DMS79 treated with DMSO at 0.1 percent for 48 hours (cell line): Measurements from ENCODE around the gene PIM3.
"Not testable (repeated sequence)": the region's sequence is repeated elsewhere in the genome, so short reads cannot be mapped to it uniquely, and the experiment has no call there.

ENCODE experiments used
- DNase-seq: peaks from one replicate; lab custom pipeline; 2025; lab: John Stamatoyannopoulos, UW

Gene PIM3

GRCh38 chr22:49968313-49968830 lies 7.8 kb downstream of the PIM3 start:
- no peak for DNase-seq

DNA sequence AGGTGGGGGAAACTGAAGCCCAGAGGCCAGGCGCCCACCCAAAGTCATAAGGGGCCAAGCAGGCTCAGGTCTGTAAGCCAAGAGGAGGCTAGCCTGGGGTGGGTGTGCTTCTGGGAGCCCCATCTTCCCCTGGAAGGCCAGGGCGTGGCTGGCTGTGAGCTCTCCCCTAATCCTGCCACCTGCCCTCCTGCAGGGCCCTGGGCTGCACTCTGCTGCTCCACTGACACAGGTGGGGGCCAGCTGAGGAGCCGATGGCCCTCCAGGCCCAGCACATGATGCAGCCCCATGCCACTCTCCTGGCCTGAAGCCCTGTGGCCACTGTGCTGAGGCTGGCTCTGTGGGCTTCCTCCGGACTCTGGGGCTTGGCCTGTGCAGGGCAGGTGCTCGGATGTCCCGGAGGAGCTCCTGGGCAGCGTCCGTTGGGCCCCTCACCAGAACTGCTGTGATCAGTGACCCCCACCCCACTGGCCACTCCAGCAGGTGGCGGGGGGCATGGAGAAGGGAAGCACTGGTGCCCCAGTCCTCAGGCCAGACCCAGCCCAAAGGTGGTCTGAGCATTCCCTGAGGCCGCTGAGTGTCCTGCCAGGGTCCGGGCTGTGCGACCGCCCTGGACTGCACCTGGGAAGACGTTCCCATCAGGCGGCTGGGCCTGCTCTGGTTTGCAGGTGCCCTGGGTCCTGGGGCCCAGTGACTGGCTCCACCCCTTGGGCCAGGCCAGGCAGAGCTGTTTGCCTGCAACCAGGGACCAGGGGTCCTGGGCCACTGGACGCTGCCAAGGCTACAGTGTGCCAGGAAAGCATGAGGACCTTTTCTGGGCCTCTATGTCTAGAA lies 8.5 kb downstream of the PIM3 start:
- DNase-seq = no peak

DNA sequence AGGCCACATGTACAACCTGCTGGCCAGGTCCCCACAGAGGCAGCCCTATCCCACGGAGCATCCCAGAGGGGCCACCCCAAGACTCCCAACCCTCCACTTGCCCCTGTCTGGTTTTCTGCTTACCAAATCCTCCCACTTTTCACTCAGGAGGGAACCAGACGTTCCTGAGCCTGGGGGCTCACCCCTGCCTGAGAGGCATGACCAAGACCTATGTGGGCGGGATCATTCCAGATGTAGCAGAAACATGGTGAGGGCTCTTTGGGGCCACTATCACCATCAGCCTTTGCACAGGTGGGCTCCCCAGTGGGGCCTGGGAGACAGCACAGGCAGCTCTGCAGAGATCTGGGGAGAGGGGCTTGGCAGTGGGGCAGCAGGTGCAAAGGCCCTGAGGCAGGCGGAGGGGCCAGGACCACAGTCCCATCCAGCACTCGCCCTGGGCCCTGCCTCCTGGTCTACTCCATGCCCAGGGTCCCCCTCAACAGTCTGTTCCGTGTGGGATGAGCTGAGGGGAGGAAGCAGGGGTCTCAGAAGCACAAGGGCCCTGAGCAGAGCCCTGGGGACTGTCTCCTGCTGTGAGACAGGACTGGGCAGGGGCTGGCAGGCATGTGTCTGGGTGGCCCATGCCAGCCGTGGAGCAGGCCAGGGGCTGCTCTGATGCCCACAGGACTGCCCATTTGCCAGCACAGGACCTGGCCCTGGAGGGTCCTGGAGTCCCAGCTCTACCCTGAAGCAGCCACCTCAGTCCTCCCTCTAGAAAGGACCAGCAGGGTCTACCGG lies 9.4 kb downstream of the PIM3 start:
- DNase-seq = no peak

DNA sequence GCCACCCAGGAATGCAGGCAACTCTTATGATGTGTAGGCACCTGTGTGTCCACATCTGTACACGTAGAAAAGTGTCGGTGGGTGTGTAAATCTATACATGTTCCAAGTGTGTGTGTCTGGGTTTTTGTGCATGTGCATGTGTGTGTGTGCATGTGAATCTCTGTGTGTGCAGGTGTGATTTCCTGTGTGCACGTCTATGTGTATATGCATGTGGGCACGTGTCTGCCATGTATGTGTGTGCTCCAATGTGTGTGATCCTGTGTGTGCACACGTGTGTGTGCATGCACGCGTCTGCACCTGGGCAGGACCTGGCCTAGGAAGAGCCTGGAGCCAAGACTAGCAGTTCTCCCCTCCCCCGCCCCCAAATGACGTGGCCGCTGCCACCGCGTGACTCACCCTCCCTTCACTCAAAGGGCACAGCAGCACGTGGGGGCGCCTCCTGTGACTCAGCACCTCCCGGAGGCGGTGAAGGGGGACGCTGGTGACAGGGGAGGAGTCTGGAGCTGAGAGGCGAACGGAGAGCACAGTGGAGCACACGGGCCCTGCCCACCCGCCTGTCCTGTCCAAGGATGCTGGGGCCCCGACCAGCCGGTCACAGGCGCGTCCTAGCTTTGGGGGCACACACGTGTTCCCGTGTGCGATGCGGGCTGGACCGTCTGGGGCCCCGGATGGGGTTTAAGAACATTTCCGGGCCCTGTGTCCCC lies 10.1 kb downstream of the PIM3 start:
- DNase-seq = peak; percentile 74

GRCh38 chr22:49971232-49972162 lies 10.9 kb downstream of the PIM3 start:
- DNase-seq = no peak

DNA sequence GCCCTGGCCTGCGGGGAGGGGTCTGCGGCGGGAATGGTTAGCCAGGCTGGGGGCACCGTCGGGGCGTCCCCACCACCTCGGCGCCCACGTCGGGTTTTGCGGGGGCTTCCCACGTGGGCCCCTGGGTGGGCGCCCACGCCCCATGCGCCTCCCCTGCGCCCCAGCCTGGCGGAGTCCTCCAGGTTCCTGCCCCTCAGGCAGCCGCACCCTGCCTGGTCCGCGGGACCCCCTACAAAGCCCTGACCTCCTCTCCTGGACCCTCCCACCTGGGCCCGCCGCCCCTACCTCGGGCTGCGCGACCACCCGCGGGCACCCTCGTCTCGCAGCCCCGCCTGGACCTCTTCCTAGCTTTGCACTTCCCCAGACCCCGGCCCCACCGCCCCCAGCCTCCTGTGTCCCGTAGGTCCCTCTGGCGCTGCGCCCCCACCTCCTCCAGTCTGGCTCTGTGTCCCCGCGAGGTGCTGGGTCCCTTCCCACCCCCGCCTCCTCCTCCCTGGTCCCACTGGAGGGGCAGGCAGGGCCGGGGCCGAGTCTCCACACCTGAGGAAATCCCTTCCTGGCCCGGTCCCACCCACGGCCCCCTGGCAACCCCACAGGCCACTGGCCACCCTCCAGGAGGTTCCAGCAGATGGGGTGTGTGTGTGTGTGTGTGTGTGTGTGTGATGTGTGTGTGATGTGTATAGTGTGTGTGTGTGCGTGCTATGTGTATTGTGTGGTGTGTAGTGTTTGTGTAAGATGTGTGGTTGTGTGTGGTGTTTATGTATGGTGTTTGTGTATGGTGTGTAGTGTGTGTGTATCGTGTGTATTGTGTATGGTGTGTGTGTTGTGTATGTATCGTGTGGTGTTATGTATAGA lies 11.8 kb downstream of the PIM3 start:
- no peak for DNase-seq

DNA sequence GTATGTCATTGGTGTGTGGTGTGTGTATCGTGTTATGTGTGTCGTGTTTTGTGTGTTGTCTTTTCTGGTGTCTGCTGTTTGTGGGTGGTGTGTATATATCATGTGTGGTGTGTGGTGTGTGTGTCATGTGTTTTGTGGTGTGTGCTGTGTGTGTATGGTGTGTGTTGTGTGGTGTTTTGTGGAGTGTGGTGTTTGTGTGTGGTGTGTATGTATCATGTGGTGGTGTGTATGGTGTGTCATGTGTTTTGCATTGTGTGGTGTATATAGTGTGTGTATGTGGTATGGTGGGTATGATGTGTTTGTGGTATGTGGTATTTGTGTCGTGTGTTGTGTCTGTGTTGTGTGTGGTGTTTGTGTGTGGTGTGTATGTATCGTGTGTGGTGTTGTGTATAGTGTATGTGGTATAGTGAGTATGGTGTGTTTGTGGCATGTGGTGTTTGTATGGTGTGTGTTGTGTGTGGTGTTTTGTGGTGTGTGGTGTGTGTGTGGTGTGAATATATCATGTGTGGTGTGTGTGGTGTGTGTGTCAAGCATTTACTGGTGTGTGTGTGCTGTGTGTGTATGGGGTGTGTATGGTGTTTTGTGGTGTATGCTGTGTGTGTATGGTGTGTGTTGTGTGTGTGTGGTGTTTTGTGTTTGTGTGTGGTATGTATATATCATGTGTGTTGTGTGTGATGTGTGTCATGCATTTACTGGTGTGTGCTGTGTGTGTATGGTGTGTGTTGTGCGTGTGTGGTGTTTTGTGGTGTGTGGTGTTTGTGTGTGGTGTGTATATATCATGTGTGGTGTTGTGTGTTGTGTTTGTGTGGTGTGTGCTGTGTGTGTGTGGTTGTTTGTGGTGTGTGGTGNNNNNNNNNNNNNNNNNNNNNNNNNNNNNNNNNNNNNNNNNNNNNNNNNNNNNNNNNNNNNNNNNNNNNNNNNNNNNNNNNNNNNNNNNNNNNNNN lies 12.7 kb downstream of the PIM3 start:
- no peak for DNase-seq

- no peak for DNase-seq
Measured at GRCh38 chr22:49975543-49976389, 15.2 kb downstream of the PIM3 start.

- no peak for DNase-seq
Measured at GRCh38 chr22:49976439-49977175, 16.0 kb downstream of the PIM3 start.

GRCh38 chr22:49977578-49977977 lies 17.0 kb downstream of the PIM3 start:
- DNase-seq = no peak

DNA sequence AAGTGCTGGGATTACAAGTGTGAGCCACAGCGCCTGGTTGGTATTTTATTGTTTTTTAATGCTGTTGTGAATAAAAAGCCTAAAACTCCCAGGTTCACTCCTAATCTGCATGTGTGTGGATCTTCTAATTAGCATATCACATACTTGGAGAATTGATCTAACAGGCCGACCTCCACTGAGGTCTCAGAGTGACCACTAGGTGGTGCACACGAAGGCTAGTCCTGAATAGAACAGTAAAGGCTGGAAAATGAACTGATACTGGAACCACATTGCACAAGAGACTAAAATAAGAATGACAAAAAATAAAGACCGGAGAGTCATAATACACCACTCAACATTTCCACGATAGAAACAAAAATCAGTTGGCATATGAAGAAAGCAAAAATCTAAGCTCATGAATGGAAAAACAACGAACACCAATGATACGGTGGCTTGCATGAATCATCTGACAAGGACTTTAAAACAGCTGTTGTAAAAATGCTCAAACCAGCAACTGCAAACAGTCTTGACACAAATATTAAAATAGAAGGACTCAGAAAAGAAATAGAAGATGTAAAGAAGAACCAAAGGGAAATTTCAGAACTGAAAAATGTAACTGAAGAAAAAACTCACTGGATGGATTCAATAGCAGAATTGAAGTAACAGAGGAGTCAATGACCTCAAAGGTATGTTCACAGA lies 19.2 kb downstream of the PIM3 start:
- no peak for DNase-seq

DNA sequence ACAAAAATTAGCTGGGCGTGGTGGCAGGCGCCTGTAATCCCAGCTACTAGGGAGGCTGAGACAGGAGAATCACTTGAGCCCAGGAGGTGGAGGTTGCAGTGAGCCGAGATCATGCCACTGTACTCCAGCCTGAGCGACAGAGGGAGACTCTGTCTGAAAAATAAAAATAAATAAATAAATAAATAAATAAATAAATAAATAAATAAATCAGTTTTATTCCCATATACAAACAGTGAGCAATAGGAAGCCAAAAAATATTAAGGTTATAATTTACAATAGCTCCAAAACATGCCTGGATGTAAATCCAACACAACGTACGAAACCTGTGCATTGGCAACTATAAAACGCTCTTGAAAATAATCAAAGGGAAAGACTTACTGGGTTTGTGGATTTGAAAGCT lies 21.2 kb downstream of the PIM3 start:
- DNase-seq = not testable (repeated sequence)

DNA sequence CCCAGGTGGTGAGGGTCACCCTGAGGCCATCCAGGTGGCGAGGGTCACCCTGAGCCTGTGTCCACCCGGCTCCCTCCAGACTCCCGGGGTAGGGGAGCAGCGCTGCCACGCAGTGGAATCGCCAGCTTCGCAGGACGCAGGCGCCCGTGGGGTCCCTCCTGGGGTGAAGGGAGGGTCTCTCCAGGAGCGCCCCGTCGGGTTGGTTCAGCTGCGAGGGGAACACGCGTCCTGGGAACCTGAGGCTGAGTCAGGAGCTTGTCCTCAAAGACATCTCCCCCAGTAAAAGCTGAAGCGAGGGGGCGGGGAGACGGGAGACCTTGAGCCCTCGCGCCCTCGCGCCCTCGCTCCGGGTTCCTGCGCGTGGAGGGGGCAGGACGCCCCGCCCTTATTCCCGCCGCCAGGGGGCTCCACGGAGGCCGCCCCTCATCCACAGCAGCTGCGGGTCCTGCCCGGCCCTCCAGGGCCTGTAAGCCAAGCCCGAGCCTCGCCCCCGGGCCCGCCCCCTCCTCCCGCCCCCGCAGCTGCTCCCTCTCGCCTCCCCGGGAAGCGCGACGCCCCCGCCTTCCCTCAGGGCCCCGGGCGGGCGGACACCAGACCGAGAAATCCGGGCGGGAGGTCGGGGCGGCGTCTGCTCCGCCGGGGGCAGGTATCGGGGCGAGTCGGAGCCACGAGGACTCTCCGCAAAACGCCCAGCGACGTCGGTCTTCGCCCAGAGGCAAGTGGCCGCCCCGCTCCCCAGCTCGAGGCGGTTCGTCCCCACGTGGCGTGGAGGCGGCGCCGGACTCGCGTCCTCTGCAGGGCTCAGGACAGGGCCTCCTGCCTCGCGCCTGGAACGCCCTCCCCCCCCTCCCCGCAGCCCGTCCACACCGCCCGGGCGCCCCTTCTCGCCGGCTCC lies 22.8 kb downstream of the PIM3 start:
- no peak for DNase-seq

- DNase-seq = no peak
Measured at GRCh38 chr22:49986325-49986724, 25.8 kb downstream of the PIM3 start.

GRCh38 chr22:49989826-49990225 lies 29.3 kb downstream of the PIM3 start:
- DNase-seq = not testable (repeated sequence)

GRCh38 chr22:49991167-49991566 lies 30.6 kb downstream of the PIM3 start:
- DNase-seq = no peak
